GM21723 (cell line): ENCODE data around the gene PDE4B.
A peak's percentile ranks its signal among the peaks of the same experiment; 100 is the strongest.

Source experiments
- ATAC-seq: cut with Tn5 transposase; IDR thresholded peaks from one replicate; pipeline ENCODE4 v1.9.1; 2021; ENCODE audit warnings: mild to moderate bottlenecking, moderate library complexity; ENCODE audit not compliant: unreplicated experiment

PDE4B gene

DNA sequence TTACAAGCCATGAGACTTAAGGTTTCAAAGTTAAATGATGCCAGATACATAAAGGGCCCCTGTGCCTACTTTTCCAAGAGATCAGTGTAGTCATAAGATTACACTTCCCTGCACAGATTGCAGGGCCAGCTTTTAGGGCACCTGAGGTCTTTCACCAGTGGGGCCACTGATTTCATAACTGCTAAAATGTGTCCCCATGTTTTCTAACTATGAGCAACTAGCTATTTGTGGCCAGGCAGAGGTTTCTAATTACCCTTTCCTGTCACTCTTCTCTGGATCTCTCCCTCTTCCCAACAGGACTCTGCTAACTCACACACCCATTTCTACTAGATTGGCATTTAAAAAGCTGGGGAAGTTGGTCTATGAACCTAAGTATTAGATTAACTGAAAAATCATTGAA, 534.2 kb downstream of the PDE4B start:
- ATAC-seq: no peak

DNA sequence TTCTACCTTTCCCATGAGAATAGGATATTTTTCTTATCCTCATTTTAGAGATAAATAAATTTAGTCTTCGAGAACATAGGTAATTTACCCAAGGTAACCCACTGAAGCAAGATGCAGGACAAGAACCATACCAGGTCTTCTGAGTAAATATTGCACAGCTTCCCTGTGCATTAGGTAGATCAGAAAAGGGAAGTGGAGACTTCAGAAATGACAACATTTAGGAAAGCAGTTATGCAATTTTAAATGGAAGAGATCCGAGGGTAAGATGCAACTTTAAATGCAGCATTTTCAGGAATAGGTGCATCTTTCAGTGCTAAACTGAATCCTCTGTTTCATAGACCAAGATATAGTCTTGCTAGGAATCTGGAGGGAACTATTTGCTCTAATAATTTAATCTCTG, 534.9 kb downstream of the PDE4B start:
- ATAC-seq: no peak

DNA sequence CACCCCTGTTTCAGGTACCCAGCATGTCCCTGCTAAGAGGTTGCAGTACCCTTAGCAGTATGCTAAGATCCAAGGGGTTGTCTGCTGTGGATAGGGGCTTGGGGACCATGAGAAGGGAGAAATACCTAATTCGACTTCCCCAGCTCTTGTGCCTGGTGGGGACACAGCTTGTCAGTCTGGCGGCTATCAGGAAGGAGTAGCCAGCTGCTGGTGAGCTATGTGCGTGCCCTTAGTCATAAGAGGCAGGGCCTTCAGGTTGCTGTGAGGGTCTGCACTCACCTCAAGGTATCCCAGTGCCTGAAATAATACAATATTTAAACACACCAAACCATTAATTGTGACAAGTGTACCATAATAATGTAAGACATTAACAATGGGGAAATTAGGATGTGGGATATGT, 536.2 kb downstream of the PDE4B start:
- no peak for ATAC-seq

DNA sequence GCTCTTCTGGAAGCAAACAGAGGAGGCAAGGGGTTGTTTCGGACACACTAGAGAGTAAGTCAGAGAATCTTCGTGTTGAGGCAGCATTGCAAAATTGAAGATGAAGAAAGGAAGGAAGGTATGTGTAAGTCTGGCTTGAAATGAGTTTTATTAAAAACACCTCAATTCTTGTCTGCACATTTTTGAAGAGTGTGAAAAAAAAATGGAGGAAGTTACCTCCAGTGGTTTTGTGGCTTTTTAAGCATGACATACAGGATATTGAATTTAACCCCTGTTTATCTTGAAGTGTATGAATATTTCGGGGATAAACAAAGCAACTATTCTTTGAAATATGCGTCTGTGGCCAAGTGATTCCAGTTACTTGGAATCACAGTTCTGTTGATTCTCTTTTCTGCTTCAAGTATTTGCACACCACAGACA, 538.0 kb downstream of the PDE4B start:
- no peak for ATAC-seq

DNA sequence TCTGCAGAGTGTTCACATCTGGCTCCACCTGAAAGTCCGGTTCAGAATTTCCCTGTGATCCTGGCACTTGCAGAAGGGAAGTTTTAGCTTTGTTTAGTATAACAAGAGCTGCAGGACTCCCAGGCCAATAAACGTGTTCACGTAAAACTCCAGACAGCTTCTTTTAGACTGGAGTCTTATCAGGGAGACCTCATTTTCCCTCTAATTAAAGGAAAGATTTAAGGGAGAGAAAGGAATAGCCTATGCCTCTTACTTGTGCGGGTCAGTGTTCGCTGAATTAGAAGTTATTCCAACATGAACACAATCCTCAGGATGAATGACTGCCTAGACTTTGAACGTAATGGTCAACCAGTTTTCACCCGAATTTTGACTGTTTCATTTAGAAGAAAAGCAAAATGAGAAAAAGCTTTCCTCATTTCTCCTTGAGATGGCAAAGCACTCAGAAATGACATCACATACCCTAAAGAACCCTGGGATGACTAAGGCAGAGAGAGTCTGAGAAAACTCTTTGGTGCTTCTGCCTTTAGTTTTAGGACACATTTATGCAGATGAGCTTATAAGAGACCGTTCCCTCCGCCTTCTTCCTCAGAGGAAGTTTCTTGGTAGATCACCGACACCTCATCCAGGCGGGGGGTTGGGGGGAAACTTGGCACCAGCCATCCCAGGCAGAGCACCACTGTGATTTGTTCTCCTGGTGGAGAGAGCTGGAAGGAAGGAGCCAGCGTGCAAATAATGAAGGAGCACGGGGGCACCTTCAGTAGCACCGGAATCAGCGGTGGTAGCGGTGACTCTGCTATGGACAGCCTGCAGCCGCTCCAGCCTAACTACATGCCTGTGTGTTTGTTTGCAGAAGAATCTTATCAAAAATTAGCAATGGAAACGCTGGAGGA, 539.2 kb downstream of the PDE4B start:
- ATAC-seq: peak; percentile 25

DNA sequence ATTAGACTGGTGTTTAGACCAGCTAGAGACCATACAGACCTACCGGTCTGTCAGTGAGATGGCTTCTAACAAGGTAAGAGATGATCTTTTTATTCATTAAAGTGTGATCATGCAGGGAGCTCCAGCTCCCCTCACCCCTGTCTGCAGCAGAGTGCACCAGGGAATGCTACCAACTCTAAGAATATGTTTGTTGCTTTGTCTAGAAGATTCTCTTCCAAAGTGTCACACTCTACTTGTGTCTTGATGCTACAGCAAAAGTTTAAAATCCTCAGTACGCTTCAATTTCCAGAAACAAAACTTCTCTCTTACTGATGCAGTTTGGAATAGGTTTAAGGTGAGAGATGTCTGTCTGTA, 539.8 kb downstream of the PDE4B start:
- peak; percentile 2 for ATAC-seq

DNA sequence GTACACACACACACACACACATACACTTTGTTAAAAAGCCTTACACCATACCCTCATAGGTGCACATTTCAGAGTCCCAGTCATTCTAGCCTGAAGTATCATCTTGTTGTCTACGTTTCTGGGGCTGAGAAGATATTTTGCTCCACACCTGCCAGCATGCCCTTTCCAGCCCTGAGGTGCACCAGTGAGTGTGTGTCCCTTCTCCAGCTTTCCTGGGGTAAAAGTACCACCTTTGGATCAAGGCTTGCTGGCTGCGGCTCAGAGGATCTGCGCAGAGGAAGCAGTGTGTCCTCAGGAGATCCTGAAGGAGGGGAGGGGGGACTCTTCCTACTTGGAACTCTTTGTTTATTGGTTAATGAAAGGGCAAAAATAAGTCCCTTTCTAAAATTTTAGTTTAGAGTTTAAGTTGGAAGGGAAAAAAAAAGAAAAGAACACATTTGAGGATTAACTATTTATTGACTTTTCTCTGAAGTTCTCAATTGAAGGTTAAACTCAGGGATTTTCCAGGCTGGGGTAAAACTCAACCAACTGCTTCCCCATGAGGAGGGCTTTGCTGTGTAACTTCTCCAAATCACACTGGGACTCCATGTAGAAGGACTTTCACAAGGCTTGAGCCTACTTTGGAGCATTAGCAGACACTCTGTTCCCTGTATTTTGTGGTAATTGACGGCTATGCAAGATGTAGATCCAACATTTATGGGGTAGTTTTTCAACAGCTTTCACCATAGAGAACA, 540.9 kb downstream of the PDE4B start:
- no peak for ATAC-seq

DNA sequence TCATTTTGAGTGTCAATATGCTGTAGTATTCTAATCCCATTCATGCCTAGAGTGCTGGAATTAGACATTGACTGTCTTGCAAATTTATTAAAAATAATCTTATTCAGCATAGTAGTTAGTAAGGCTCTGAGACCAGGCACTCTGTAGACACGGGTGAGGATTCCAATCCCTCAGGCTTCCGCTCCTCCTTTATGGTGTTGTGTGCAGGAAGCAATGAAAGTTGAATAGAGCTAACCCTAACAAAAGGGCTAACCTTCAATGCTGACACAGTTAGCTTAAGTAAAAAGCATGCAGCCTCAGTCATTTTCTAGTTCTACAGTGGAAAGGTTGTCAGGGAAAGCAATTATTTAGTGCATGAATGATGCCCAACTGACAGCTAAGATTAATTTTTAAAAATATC, 541.6 kb downstream of the PDE4B start:
- no peak for ATAC-seq

DNA sequence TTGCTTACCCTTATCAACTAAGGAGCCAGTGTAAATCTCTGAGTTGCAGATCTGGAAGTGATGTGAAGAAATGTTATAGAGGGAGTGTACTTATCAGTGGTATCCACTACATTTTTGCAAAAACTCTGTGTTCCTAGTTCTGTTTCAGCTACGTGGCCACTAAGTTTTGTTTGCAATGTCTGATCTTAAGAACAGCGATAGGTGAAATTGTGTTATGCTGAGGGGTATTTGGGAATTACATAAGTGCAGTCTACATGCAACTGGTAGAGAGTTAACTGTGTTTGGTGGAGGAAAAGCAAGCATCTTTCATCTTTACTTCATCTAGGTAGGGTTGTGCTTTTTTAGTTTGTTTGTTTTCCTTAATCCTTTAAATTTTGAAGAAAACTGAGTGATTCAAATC, 542.4 kb downstream of the PDE4B start:
- ATAC-seq: no peak

DNA sequence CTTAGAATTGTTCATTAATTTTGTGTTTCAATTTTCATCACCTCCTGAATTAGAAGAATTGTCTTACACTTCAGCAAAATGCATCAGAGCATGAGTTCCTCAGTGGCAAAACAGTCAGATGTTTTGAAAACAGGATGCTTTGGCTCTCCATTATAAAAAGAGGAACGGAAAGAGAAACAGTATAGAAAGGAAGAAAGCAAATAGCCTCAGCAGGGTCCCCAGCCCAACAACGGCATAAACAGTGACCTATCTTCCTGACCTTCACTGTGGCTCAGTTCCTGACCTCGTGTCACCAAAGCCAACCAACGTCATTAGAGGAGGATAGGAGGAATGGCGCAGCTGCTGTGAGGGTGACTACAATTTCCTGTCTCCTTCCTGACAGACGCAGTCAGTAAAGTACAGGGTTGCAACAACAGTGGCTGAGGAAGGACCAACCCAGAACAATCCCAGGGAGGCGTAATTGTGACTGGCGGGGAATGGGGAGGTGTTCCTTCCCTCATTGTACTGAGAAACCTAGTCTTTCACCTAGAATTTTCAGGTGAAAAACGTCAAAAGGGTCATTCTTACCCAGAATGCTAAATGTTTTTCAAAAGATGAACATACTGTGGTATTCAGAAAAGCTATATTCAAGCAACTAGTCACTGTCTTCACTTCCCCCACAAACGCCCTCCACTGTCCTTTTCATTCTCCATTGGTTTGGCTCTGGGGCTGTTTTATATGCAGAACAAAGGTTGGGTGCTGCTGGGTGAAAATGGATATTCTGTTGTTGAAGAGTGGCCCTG, 543.4 kb downstream of the PDE4B start:
- peak; percentile 80 for ATAC-seq

DNA sequence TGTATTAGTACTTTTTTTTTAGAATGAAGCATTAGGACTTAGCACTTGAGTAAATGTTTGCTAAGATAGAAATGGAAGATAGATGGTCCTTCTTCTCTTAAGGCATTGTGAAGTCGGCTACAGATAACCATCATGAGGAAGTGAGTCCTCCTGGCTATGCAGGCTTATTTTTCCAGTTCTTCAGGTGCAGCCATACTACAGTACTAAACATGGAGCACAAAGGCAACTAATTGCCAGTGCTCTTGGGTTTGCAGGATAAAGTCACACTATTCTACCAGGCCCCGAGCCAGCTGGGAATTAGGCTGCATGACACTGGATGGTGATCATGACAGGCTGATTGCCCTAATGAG, 543.9 kb downstream of the PDE4B start:
- no peak for ATAC-seq

DNA sequence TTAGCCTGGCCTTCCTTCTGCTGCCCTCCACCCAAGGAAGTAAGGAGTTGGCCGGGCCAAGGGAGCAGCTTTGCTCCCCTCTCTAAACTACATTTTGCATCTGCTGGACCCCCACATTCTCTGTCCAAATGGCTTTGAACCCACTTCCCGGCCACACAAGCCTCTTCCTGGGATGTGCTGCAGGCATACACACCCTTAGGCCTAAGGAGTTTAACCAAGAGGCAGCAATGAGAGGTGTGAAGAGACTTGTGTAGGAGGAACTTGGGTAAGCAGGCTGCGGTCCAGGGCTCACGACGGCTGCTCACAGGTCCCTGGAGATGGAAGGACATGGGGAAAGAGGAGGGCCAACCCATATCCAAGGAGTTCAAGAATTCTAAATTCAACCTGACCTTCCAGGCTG, 544.6 kb downstream of the PDE4B start:
- ATAC-seq: no peak

DNA sequence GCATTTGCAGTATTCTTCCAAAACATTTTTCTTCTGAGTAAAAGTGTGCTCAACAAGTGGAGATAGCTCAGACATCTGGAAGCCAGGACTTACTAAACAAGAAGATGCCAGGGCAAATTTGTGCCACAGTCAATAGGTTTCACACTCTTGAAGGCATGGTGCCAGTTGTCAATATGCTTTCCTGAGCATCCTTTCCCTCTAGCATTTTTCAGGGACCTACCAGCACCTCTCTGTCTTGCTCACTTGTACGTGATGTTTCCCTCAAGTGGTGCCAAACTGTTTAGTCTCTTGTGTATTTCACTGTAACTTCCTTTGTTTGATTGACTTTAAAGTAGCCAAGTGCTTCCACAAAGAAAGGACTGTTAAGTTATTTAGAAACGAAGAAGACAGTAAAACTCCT, 547.2 kb downstream of the PDE4B start:
- no peak for ATAC-seq

DNA sequence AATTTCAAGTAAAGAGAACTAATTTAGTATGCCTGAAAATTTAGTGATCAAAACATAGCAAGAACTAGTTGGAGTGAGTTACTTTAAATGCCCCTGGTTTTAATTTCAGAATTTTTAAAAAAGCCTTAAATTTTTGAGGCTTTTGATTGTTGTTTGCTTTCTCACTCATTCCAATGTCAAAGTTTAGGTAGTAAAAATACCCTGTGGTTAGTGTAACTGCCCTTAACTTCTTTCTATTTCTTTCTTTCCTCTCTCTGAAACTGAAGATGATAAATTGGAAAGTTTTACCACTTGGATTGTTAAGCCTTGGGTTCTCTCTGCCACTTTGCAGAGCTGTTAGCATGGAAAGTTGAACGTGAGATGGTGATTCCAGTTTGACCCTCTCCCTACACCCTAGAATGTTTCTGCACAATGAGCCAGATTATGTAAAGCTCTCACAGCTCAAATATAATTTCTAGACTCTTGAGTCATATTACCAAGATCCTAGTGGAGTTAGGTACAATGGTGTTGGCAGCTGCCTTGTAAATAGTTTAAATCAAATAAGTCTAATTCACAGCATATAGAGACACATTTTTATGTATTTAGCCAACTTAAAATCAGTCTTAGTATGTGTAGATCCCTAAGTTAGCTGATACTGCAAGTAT, 548.9 kb downstream of the PDE4B start:
- no peak for ATAC-seq

DNA sequence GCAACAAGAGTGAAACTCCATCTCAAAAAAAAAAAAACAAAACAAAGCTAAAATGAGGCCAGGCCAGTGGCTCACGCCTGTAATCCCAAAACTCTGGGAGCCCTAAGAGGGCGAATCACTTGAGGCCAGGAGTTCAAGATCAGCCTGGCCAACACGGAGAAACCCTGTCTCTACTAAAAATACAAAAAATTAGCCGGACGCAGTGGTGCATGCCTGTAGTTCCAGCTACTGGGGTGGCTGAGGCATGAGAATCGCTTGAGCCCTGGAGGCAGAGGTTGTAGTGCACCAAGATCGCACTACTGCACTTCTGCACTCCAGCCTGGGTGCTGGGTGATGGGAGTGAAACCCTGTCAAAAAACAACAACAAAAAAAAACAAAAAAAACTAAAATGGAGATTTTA, 550.0 kb downstream of the PDE4B start:
- ATAC-seq: no peak

DNA sequence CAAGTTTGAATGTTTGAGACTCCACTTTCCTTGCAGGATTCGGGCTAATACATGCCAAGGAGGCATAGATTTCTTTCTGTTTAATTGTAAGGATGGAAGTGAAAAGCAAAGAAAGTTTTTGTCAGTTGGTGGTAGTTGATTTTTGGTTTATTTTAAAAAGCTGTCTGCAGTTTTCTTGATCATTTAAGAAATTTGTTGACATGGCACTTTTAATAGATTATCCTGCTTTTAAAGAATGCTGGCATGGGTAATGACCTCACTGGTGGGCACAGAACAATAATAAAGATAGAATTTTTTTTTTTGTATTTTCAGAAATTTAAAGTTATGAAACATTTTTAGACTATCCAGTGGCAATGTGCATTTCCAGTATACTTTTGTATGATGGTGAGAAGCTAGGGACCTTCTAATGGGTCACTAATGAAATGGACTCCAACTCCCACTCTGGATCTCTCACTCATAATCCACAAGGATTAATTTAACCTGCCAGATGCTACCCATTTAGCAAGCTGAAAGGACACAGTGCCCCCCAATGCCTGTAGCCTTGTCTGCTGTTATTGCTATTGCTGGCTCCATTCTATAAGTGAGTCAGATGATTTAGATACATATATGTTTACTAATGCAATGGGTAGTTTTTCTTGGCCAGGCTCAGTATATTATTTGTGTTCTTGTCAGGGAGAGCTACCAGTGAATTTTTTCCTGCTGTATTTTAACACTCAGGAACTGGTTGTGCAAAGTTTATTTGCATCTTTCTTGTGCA, 551.1 kb downstream of the PDE4B start:
- no peak for ATAC-seq

DNA sequence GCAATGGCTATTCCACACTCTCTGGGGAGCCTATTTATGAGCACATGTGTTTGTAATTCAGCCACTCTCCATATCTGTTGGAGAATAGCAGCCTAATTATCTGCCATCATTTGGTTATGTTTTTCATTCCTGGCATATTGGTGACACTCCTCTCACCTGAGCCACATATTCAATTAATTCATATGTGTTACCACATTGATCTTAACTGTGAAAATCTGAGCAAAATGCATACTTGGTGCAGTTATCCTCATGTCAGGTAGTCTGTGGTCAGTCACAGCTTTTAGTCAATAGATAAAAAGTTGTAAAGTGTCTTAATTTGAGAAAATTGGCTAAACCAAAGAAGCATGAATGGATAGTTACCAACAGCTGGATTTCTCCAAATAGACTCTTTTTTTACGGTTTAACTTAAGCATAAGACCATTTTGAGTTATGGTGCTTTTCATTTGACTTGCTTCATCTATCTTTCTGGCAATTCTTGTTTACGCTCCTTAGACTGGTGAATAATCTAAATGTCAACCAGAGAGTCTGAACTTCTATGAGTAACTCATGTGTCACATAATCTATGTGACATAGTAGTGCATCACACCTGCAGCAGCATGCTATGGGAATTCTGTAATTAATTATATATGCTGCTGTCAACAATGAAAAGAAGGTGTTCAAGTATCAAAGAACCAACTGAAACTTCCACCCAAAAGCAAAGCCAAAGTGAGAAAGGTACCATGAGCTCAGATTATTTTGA, 553.5 kb downstream of the PDE4B start:
- no peak for ATAC-seq

DNA sequence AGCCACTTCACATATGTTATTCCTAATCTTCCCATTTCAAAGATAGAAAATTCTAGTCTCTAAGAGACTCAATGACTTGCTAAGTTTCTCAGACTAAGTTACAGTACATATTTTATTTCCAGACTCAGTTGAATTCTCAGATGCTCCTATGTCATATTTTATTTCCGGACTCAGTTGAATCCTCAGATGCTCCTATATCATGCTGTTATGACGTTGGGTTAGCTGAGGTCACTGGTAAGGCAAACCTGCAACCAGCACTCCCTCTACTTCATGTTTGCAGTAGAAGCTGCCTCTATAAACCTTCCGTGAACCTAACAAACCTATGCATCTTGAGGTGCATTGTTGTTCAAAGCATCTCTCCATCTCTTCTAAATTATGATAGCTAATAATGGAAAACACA, 554.2 kb downstream of the PDE4B start:
- no peak for ATAC-seq

DNA sequence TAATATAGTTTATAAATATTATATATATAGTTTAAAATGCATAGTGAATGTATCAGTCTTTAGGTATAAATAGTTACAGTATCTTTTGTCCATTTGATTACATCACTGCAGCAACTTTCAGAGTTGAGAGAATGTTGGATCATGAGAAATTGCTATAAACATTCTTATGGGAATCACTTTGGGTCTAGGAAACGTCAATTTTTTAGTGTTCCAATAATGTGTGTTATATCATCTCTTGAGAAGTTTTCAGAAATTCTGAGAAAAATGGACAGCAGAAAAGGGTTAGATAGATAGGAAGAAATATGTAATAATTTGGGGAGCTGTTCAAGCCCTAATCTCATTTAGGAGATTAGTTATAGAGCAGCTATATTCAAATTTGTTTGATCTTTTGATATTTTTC, 556.1 kb downstream of the PDE4B start:
- ATAC-seq: no peak

DNA sequence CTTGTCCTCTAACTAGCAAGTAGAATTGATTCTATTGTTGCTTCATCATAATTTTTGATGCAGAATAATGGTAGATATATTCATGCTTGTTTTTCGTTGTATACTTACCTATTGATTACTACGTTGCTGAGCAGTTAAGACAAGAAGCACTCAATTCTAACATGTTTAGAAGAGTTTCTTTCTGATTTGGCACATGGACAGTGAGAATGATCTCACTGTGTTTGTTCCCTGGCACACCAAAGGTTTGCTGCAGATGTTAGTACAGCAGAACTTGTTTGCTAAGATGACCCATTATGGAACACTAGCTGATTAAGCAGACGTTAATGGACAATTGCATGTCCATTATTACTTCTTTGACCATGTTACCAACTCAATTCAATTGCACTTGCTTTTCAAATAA, 556.5 kb downstream of the PDE4B start:
- ATAC-seq: no peak
